HG02759 (cell line): ENCODE measurements around the gene FREM1.
"Not testable (repeated sequence)": the region's sequence is repeated elsewhere in the genome, so short reads cannot be mapped to it uniquely, and the experiment has no call there.

ENCODE experiments used
- ATAC-seq: cut with Tn5 transposase; IDR thresholded peaks from one replicate; pipeline ENCODE4 v1.9.1; 2021; ENCODE audit warnings: mild to moderate bottlenecking, moderate library complexity; ENCODE audit not compliant: unreplicated experiment

Gene FREM1

GRCh38 chr9:14909961-14910805 lies at the start of gene FREM1:
Gene FREM1, minus strand, starts transcription at chr9:14910428. Its CDS starts 41,451 bp downstream, at chr9:14868977.
- no peak for ATAC-seq

- no peak for ATAC-seq
Observed at GRCh38 chr9:14958989-14959388, 48.8 kb upstream of the FREM1 start.

GRCh38 chr9:14957109-14957508 lies 46.9 kb upstream of the FREM1 start:
- ATAC-seq: no peak

- ATAC-seq: no peak
Observed at GRCh38 chr9:14956208-14956607, 46.0 kb upstream of the FREM1 start.

GRCh38 chr9:14945351-14945750 lies 35.1 kb upstream of the FREM1 start:
- ATAC-seq: no peak

- ATAC-seq: no peak
Observed at GRCh38 chr9:14941501-14942405, 31.5 kb upstream of the FREM1 start.

GRCh38 chr9:14939378-14939777 lies 29.1 kb upstream of the FREM1 start:
- ATAC-seq: no peak

GRCh38 chr9:14937216-14937615 lies 27.0 kb upstream of the FREM1 start:
- no peak for ATAC-seq

GRCh38 chr9:14936491-14936890 lies 26.3 kb upstream of the FREM1 start:
- no peak for ATAC-seq

- ATAC-seq: no peak
Observed at GRCh38 chr9:14935964-14936363, 25.7 kb upstream of the FREM1 start.

GRCh38 chr9:14935106-14935751 lies 25.0 kb upstream of the FREM1 start:
- ATAC-seq: no peak

- no peak for ATAC-seq
Observed at GRCh38 chr9:14932641-14933040, 22.4 kb upstream of the FREM1 start.

GRCh38 chr9:14932231-14932630 lies 22.0 kb upstream of the FREM1 start:
- no peak for ATAC-seq

- no peak for ATAC-seq
Observed at GRCh38 chr9:14926941-14927624, 16.9 kb upstream of the FREM1 start.

- no peak for ATAC-seq
Observed at GRCh38 chr9:14924230-14925219, 14.3 kb upstream of the FREM1 start.

- ATAC-seq: no peak
Observed at GRCh38 chr9:14923701-14924100, 13.5 kb upstream of the FREM1 start.

- not testable (repeated sequence) for ATAC-seq
Observed at GRCh38 chr9:14920805-14921204, 10.6 kb upstream of the FREM1 start.

- no peak for ATAC-seq
Observed at GRCh38 chr9:14913366-14913765, 3.1 kb upstream of the FREM1 start.

- no peak for ATAC-seq
Observed at GRCh38 chr9:14912859-14913258, 2.6 kb upstream of the FREM1 start.

- ATAC-seq: no peak
Observed at GRCh38 chr9:14911046-14911445, 818 bp upstream of the FREM1 start.
